HCT116 (cell line): ENCODE results near the gene PRRG2. TPM values are rescaled to one million over a fixed set of nuclear protein-coding genes. Genes with fewer than 3 reads are reported as not detected.

Experiments
- ATAC-seq: fragments of 200-7000 bp; cut with Tn5 transposase; 2 replicates; pipeline ENCODE4 v1.9.1; 2020; ENCODE audit warnings: mild to moderate bottlenecking, moderate library complexity
- BruUV-seq: library from RNA; stranded (reverse); fragments of 400-500 nt; replicated peaks from 2 replicates; lab custom pipeline; 2021; lab: Mats Ljungman, UMichigan
- CTCF ChIA-PET: fragments of 300-600 bp; sonication (Branson Sonifier 250); formaldehyde crosslinking; loops from one replicate; lab custom pipeline; 2021; ENCODE audit warnings: antibody characterized with exemption; lab: Charles Lee
- POLR2A ChIA-PET: fragments of 300-600, 350-600 bp; sonication (Branson Sonifier 250); formaldehyde crosslinking; loops from one replicate; lab custom pipeline; 2021; ENCODE audit warnings: antibody characterized with exemption; lab: Charles Lee
- RAD21 ChIA-PET, 2 experiments: fragments of 300-600 bp; sonication (Branson Sonifier 250); formaldehyde crosslinking; loops; one replicate each; lab custom pipeline; 2023; ENCODE audit warnings: low total read pairs in 2 of 2; ENCODE audit not compliant: uncharacterized antibody in 2 of 2, unreplicated experiment in 2 of 2, low non-redundant PET in 1 of 2; lab: Charles Lee
- DNase-seq: peaks from one replicate; pipeline ENCODE4 v3.0.0-alpha.2; 2010; ENCODE audit warnings: low read depth, low spot score
- H2AFZ ChIP-seq: fragments of 200-600 bp; shearing (Covaris generic), sonication (generic); 2 replicates; pipeline ENCODE4 v1.6.1; 2017; ENCODE audit warnings: low read depth, mixed run types, mixed read lengths, antibody characterized with exemption, low read length; ENCODE audit not compliant: poor library complexity, severe bottlenecking
- H3K27ac ChIP-seq: 2 replicates; pipeline ENCODE4 v1.5.1; 2012; ENCODE audit warnings: low read depth, low read length
- H3K27me3 ChIP-seq: fragments of 200-600 bp; sonication (generic); 2 replicates; pipeline ENCODE4 v1.6.1; 2016; ENCODE audit warnings: mixed run types, low read length, mixed read lengths; ENCODE audit not compliant: insufficient read depth
- H3K36me3 ChIP-seq, 2 experiments: fragments of 200-500 bp in 1 of 2; fragments of 200-600 bp in 1 of 2; sonication (Bioruptor generic) in 1 of 2; sonication (generic) in 1 of 2; 2 replicates each; pipeline versions ENCODE4 v1.5.1 to v1.6.1; 2014 to 2016; ENCODE audit warnings: low read length in 2 of 2, inconsistent platforms in 1 of 2, mixed read lengths in 1 of 2, mixed run types in 1 of 2; ENCODE audit not compliant: insufficient read depth in 2 of 2, control insufficient read depth in 1 of 2
- H3K4me1 ChIP-seq, 2 experiments: fragments of 200-600 bp in 1 of 2; sonication (generic) in 1 of 2; 2 replicates each; pipeline versions ENCODE4 v1.5.1 to v1.6.1; 2012 to 2017; ENCODE audit warnings: low read length in 2 of 2, inconsistent platforms in 1 of 2, mild to moderate bottlenecking in 1 of 2, mixed read lengths in 1 of 2, mixed run types in 1 of 2, moderate library complexity in 1 of 2; ENCODE audit not compliant: insufficient read depth in 2 of 2, control insufficient read depth in 1 of 2
- H3K4me2 ChIP-seq: fragments of 200-600 bp; sonication (generic); 2 replicates; pipeline ENCODE4 v1.6.1; 2017; ENCODE audit warnings: mixed run types, low read length, mixed read lengths
- H3K4me3 ChIP-seq, 2 experiments: fragments of 200-600 bp in 1 of 2; sonication (generic) in 1 of 2; replicated peaks in 1 of 2; 2 replicates each; pipeline ENCODE4 v1.5.1; 2011 to 2016; ENCODE audit warnings: low read length in 2 of 2, control low read depth in 1 of 2, low read depth in 1 of 2, mild to moderate bottlenecking in 1 of 2, mixed read lengths in 1 of 2, mixed run types in 1 of 2
- H3K79me2 ChIP-seq: fragments of 200-600 bp; sonication (generic); 2 replicates; pipeline ENCODE4 v1.6.1; 2017; ENCODE audit warnings: mild to moderate bottlenecking, mixed run types, low read length, moderate library complexity, mixed read lengths; ENCODE audit not compliant: insufficient read depth
- H3K9ac ChIP-seq: fragments of 200-600 bp; sonication (generic); 2 replicates; pipeline ENCODE4 v1.6.1; 2016; ENCODE audit warnings: low read length, mixed read lengths
- H3K9me2 ChIP-seq: fragments of 200-600 bp; sonication (generic), shearing (Covaris generic); 2 replicates; pipeline ENCODE4 v1.6.1; 2017; ENCODE audit warnings: mixed run types, mild to moderate bottlenecking, moderate library complexity; ENCODE audit not compliant: insufficient read depth
- H3K9me3 ChIP-seq, 2 experiments: fragments of 200-500 bp in 1 of 2; fragments of 200-600 bp in 1 of 2; sonication (Bioruptor generic) in 1 of 2; sonication (generic) in 1 of 2; 2 replicates each; pipeline ENCODE4 v1.6.1; 2014 to 2017; ENCODE audit warnings: low read length in 2 of 2, mixed read lengths in 2 of 2, inconsistent platforms in 1 of 2, low read depth in 1 of 2, mild to moderate bottlenecking in 1 of 2, mixed run types in 1 of 2, moderate library complexity in 1 of 2; ENCODE audit not compliant: control insufficient read depth in 1 of 2, insufficient read depth in 1 of 2
- H4K20me1 ChIP-seq: fragments of 200-600 bp; sonication (generic), shearing (Covaris generic); 2 replicates; pipeline ENCODE4 v1.6.1; 2017; ENCODE audit warnings: mixed run types, mild to moderate bottlenecking, moderate library complexity; ENCODE audit not compliant: insufficient read depth
- CBX3 ChIP-seq: IDR thresholded peaks from 2 replicates; pipeline ENCODE4 v1.6.1; 2012; ENCODE audit warnings: low read depth
- EZH2 ChIP-seq: fragments of 200-600 bp; sonication (generic); IDR thresholded peaks from 2 replicates; pipeline ENCODE4 v1.6.1; 2017; ENCODE audit warnings: antibody characterized with exemption, mixed run types
- EZH2phosphoT487 ChIP-seq: fragments of 200-600 bp; IDR thresholded peaks from 2 replicates; pipeline ENCODE4 v1.6.1; 2018; ENCODE audit warnings: antibody characterized with exemption, borderline replicate concordance
- JUND ChIP-seq: IDR thresholded peaks from 2 replicates; pipeline ENCODE4 v1.6.1; 2012
- POLR2A ChIP-seq: IDR thresholded peaks from 2 replicates; pipeline ENCODE4 v1.7.0; 2011; ENCODE audit warnings: borderline replicate concordance; ENCODE audit not compliant: insufficient read depth, insufficient read length; ENCODE audit errors: extremely low read depth
- POLR2AphosphoS5 ChIP-seq: IDR thresholded peaks from 2 replicates; pipeline ENCODE4 v1.6.1; 2011; ENCODE audit warnings: mild to moderate bottlenecking, low read depth, low read length, moderate library complexity
- RAD21 ChIP-seq: IDR thresholded peaks from 2 replicates; pipeline ENCODE4 v1.6.1; 2012; ENCODE audit warnings: low read depth, mild to moderate bottlenecking
- SP1 ChIP-seq: IDR thresholded peaks from 2 replicates; pipeline ENCODE4 v1.6.1; 2012; ENCODE audit warnings: low read depth
- SRF ChIP-seq: IDR thresholded peaks from 2 replicates; pipeline ENCODE4 v1.6.1; 2012; ENCODE audit warnings: low read depth
- TCF7L2 ChIP-seq: IDR thresholded peaks from 2 replicates; pipeline ENCODE4 v1.7.0; 2011; ENCODE audit warnings: borderline replicate concordance, inconsistent platforms; ENCODE audit not compliant: insufficient read depth, insufficient read length; ENCODE audit errors: extremely low read depth
- ZNF274 ChIP-seq: fragments of 200-500 bp; sonication (Bioruptor generic); IDR thresholded peaks from 2 replicates; pipeline ENCODE4 v1.6.1; 2014; ENCODE audit warnings: mild to moderate bottlenecking, low read depth, low read length, inconsistent platforms
- intact Hi-C: fragments of 100-400 bp; cut with micrococcal nuclease; formaldehyde crosslinking; loops from 2 replicates; pipeline ENCODE4 v1.10.0; 2022
- total RNA-seq: library from RNA; stranded (reverse); gene quantifications from one replicate; pipeline ENCODE4 v1.2.1, GENCODE V29; 2021; ENCODE audit not compliant: unreplicated experiment
- TF ChIP-seq, protein P1 (sequence below): IDR thresholded peaks from 2 replicates; pipeline ENCODE4 v1.6.1; 2012
- TF ChIP-seq, protein P2 (sequence below): IDR thresholded peaks from 2 replicates; pipeline ENCODE4 v1.6.1; 2012
- TF ChIP-seq, protein P3 (sequence below): IDR thresholded peaks from 2 replicates; pipeline ENCODE4 v1.6.1; 2011; ENCODE audit warnings: mild to moderate bottlenecking, low read length, moderate library complexity; ENCODE audit not compliant: insufficient replicate concordance; ENCODE audit errors: extremely low read depth

PRRG2 gene
- total RNA-seq, 1 experiment from 2014 or later, result 6.2 TPM

DNA sequence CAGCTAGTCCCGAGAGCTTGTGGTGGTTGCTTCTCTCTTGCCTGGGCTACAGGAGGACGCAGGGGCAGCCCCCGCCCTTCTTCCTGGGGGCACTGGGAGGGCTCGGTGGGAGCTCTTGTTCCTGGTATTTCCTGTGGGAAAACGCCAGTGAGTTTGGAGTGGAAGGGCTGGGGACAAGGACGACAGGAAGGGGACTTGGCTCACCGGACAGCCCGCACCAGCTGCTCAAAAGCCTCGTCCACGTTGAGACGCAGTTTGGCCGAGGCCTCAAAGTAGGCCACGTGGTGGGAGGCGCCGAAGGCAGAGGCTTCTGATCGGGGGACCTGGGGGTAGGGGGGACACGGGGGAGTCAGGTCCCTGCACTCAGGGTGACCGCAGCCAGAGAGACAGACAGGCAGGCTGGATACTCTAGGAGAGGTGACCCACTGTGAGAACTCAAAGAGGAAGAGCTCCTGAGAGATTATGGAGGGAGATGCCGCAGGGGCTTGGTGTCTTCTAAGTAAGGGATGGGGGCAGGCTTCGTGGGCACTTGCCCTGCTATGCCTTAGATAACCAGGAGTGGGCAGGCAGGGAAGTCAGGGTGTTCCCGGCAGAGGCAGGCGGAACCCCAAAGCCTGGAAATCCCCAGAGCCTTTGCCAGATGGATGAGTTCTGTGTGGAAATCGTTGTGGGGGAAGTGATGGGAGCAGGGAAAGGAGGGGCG is 54.6 kb downstream of the PRRG2 start:
- ATAC-seq, result no peak
- intact Hi-C loops, result no loop called here
- Histone ChIP-seq H3K4me1 (peaks cover 11 to 37% of the 10 kb centered on the region in 2 experiments), H4K20me1 (no peaks in the 10 kb centered on the region), H3K9me3 (no peaks in the 10 kb centered on the region), H3K9ac (no peak overlapping the region), H3K9me2 (no peaks in the 10 kb centered on the region), H3K36me3 (no peaks in the 10 kb centered on the region; a peak in 1 of 4 replicates), H2AFZ (no peak overlapping the region), H3K79me2 (peaks cover 5% of the 10 kb centered on the region; the same call in 1 of the 2 replicates), H3K27me3 (no peaks in the 10 kb centered on the region), H3K4me2 (no peak overlapping the region), H3K27ac (no peak overlapping the region), H3K4me3 (no peak overlapping the region)
- BruUV-seq, result no TSS peak
- no peak for DNase-seq
- POLR2A ChIA-PET, result no interaction called here
- TF ChIP-seq POLR2A (no peak), TCF7L2 (no peak), SP1 (no peak)
- CTCF ChIA-PET, result no interaction called here
- RAD21 ChIA-PET, result no interaction called here

DNA sequence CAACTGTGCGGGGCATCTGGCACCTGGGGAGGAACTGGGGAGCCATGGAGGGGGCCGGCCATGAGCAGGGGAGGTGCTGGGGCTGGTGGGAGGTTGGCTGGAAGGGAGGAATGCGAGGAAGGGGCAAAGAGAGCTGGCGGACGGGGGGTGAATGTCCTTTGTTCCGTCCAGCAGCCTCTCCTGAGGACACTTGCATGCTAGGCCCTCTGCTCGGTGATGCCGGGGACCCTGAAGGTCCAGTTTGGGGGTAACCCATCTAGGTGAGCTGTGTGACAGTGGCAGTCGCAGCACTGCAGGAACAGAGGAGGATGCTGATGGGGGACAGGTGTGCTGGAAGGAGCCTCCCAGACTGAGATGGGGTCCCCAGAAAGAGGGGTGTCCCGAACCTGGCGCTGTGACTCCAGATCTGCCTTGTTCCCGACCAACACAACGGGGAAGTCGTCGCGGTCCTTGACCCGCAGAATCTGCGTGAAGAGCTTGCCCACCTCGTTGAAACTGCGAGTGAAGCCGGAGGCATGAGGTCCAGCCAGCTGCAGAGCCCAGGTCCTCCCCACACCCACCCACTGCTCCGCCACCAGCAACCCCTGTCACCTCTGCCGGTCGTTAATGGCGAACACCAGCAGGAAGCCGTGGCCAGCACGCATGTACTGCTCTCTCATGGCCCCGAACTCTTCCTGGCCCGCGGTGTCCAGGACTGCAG is 55.3 kb downstream of the PRRG2 start:
- peaks cover 11 to 40% of the 10 kb centered on the region in 2 experiments for H3K4me1 ChIP-seq
- H4K20me1 ChIP-seq, result no peaks in the 10 kb centered on the region
- H3K27ac ChIP-seq, result no peak overlapping the region
- no peaks in the 10 kb centered on the region for H3K9me2 ChIP-seq
- no TSS peak for BruUV-seq
- no peak overlapping the region for H3K4me2 ChIP-seq
- peaks cover 9% of the 10 kb centered on the region; the same call in 1 of the 2 replicates for H3K79me2 ChIP-seq
- no peak overlapping the region for H2AFZ ChIP-seq
- ChIA-PET CTCF (interaction anchor here (0.5 kb wide), 1 partner anchor 42 kb away, joined by 3 read pairs; no protein-coding TSS in a partner anchor), RAD21 (no interaction called here), POLR2A (no interaction called here)
- no peak overlapping the region for H3K4me3 ChIP-seq
- H3K9ac ChIP-seq, result no peak overlapping the region
- no peak for DNase-seq
- H3K36me3 ChIP-seq, result no peaks in the 10 kb centered on the region; a peak in 1 of 4 replicates
- no peaks in the 10 kb centered on the region for H3K27me3 ChIP-seq
- H3K9me3 ChIP-seq, result no peaks in the 10 kb centered on the region
- ATAC-seq, result no peak
- intact Hi-C loops, result no loop called here
- TF ChIP-seq RAD21, result no peak
- no peak for TF ChIP-seq JUND
- no peak for TF ChIP-seq POLR2A
- TF ChIP-seq, protein P1, sequence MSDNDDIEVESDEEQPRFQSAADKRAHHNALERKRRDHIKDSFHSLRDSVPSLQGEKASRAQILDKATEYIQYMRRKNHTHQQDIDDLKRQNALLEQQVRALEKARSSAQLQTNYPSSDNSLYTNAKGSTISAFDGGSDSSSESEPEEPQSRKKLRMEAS, result no peak
- no peak for TF ChIP-seq SRF
- no peak for TF ChIP-seq EZH2phosphoT487
- TF ChIP-seq ZNF274, result no peak
- no peak for TF ChIP-seq CBX3
- TF ChIP-seq, protein P2, sequence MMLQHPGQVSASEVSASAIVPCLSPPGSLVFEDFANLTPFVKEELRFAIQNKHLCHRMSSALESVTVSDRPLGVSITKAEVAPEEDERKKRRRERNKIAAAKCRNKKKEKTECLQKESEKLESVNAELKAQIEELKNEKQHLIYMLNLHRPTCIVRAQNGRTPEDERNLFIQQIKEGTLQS, result no peak
- TF ChIP-seq POLR2AphosphoS5, result no peak
- TF ChIP-seq, protein P3, sequence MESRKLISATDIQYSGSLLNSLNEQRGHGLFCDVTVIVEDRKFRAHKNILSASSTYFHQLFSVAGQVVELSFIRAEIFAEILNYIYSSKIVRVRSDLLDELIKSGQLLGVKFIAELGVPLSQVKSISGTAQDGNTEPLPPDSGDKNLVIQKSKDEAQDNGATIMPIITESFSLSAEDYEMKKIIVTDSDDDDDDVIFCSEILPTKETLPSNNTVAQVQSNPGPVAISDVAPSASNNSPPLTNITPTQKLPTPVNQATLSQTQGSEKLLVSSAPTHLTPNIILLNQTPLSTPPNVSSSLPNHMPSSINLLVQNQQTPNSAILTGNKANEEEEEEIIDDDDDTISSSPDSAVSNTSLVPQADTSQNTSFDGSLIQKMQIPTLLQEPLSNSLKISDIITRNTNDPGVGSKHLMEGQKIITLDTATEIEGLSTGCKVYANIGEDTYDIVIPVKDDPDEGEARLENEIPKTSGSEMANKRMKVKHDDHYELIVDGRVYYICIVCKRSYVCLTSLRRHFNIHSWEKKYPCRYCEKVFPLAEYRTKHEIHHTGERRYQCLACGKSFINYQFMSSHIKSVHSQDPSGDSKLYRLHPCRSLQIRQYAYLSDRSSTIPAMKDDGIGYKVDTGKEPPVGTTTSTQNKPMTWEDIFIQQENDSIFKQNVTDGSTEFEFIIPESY, result no peak
- no peak for TF ChIP-seq TCF7L2
- TF ChIP-seq EZH2, result no peak
